Erythroblast (primary cell): ENCODE measurements around the gene ATG4D.

ENCODE experiments used
- DNase-seq, 2 experiments: peaks; one replicate each; lab custom pipeline; 2025; lab: John Stamatoyannopoulos, UW
- GATA1 ChIP-seq: IDR thresholded peaks from 2 replicates; pipeline ENCODE4 v1.6.1; 2011; ENCODE audit warnings: low read depth, mild to moderate bottlenecking, control low read depth, low read length, moderate library complexity
- POLR2A ChIP-seq: IDR thresholded peaks from 2 replicates; pipeline ENCODE4 v1.6.1; 2011; ENCODE audit warnings: mild to moderate bottlenecking, low read length

The ATG4D gene

GRCh38 chr19:10587839-10588150 is 44.1 kb downstream of the ATG4D start:
- DNase-seq = no peak
- no peak for TF ChIP-seq POLR2A
- no peak for TF ChIP-seq GATA1

DNA sequence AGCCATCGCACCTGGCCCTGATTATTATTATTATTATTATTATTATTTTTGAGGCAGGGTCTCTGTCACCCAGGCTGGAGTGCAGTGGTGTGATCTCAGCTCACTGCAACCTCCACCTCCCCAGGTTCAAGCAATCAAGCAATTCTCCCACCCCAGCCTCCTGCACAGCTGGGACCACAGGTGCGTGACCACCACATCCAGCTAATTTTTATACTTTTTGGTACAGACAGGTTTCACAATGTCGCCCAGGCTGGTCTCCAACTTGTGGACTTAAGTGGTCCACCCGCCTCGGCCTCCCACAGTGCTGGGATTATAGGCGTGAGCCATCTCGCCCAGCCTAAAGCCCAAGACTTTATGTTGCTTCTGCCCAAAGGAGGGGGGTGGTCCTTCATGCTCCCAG is 49.4 kb downstream of the ATG4D start:
- no peak for DNase-seq
- TF ChIP-seq POLR2A (no peak), GATA1 (no peak)

GRCh38 chr19:10593820-10594637 is 50.3 kb downstream of the ATG4D start:
- TF ChIP-seq GATA1 (no peak), POLR2A (no peak)
- no peak for DNase-seq

GRCh38 chr19:10600149-10600548 is 56.4 kb downstream of the ATG4D start:
- DNase-seq = no peak
- TF ChIP-seq GATA1 = no peak

- DNase-seq = no peak
- TF ChIP-seq GATA1 (no peak), POLR2A (no peak)
Observed at GRCh38 chr19:10601999-10602329, 58.3 kb downstream of the ATG4D start.

DNA sequence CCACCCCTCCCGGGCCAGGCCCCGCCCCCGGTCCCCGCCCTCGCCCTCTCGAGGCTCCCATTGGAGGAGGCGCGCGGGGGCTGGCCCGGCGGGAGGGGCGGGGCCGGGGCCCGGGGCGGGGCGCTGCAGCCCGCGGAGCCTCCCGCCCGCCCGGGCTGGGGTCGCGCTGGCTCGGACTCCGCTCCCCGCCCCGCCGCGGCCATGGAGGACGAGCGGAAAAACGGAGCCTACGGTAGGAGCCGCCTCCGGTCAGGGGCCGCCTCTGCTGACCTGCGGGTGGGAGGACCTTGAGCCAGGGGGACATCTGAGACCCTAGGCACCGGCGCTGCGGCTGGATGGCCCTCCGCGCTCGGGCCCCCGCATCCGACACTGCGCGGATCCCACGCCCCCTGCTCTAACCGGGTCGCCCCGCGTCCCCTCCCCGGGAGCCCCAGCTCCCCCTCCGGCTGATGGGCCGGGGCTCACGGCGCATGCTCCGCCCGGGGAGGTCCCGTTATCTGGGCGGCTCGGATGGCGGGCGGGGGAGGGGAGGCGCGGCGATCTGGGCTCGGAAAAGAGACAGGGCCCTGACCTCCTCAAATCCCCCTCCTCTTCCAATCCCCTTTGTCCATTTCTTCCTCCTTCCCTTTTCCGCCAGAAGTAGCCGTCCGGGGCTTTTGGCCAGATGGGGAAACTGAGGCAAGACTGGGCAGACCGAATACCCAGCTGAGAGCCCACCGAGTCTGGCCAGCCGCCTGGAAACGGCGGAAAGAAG is 58.8 kb downstream of the ATG4D start:
- TF ChIP-seq GATA1 (no peak), POLR2A (peak; percentile 67)
- peak; percentile 87 to 92 for DNase-seq
